Measurements from ENCODE around the gene MIP. TPM values are rescaled to one million over a fixed set of nuclear protein-coding genes. Genes with fewer than 3 reads are reported as not detected.

The MIP gene
- total and polyA plus RNA-seq, 10 of the 15 experiments (the other 5 are each of a cell fraction or from before 2014, with no cell fraction given): 0.04 to 0.18 (median 0.11) TPM; not detected in 3

GRCh38 chr12:56425193-56425592 is 29.3 kb downstream of the MIP start (continued):
- no peak for TF ChIP-seq MLLT1 (IDR thresholded peaks at IDR 0.05)
- TF ChIP-seq RBBP5 (conservative IDR thresholded peaks at IDR 0.05): no peak
- TF ChIP-seq FOXM1 (IDR thresholded peaks at IDR 0.05; ENCODE audit: low read depth, low read length): no peak
- TF ChIP-seq SKIL (IDR thresholded peaks at IDR 0.05; ENCODE audit: low read depth, poor library complexity, severe bottlenecking): no peak

GRCh38 chr12:56420411-56420810 is 34.0 kb downstream of the MIP start:
- POLR2A ChIA-PET: no interaction called here
- no peak for TF ChIP-seq CTCF (IDR thresholded peaks at IDR 0.05 in 2 of 3, conservative IDR thresholded peaks at IDR 0.05 in 1 of 3; ENCODE audit: control insufficient read depth in 2 of 3, extremely low read depth in 1 of 3, insufficient read depth in 1 of 3, low read depth in 3 of 3, low read length in 3 of 3)
- TF ChIP-seq ZNF217 (IDR thresholded peaks at IDR 0.05): no peak
- TF ChIP-seq BRCA1 (IDR thresholded peaks at IDR 0.05; ENCODE audit: low read depth, low read length): no peak
- TF ChIP-seq ATF2 (IDR thresholded peaks at IDR 0.05; ENCODE audit: low read length): no peak
- TF ChIP-seq RB1 (IDR thresholded peaks at IDR 0.05; ENCODE audit: borderline replicate concordance): no peak
- TF ChIP-seq FOXK2 (IDR thresholded peaks at IDR 0.05): no peak
- no peak for TF ChIP-seq ZNF274 (IDR thresholded peaks at IDR 0.05; ENCODE audit: insufficient read depth, insufficient read length)

More at GRCh38 chr12:56420411-56420810, 34.0 kb downstream of the MIP start:
- no TSS peak for BruUV-seq (replicated peaks)
- ATAC-seq (no peak), FAIRE-seq (no peak), DNase-seq (ENCODE audit: low read depth, low spot score) (no peak)
- in situ Hi-C loops (cut with MboI): no loop called here
- SMC1A ChIA-PET (ENCODE audit: uncharacterized antibody, unreplicated experiment): no interaction called here
- Histone ChIP-seq H3K9me3 (replicated peaks; ENCODE audit: control insufficient read depth, insufficient read depth, low read length) (no peaks in the 10 kb centered on the region), H3K27ac (ENCODE audit: control insufficient read depth, insufficient read depth) (no peak overlapping the region), H3K4me1 (ENCODE audit: control insufficient read depth, insufficient read depth, low read length) (no peaks in the 10 kb centered on the region), H3K36me3 (ENCODE audit: control insufficient read depth in 2 of 2, insufficient read depth in 2 of 2, low read length in 1 of 2) (peaks cover 16 to 33% of the 10 kb centered on the region in 2 experiments; a peak in 3 of 4 replicates), H2AFZ (ENCODE audit: control insufficient read depth, low read depth, low read length) (no peak overlapping the region), H3K4me3 (no peak overlapping the region), H3K27me3 (replicated peaks in 1 of 2; ENCODE audit: control insufficient read depth in 2 of 2, insufficient read depth in 2 of 2, low read length in 1 of 2) (no peaks in the 10 kb centered on the region), H3K9ac (ENCODE audit: control insufficient read depth, insufficient read depth, low read length) (no peak overlapping the region), H3K79me2 (ENCODE audit: control insufficient read depth, insufficient read depth, low read length) (no peaks in the 10 kb centered on the region), H4K20me1 (ENCODE audit: control insufficient read depth, insufficient read depth) (no peaks in the 10 kb centered on the region), H3K4me2 (ENCODE audit: control insufficient read depth, insufficient read depth) (no peak overlapping the region)
- WGBS (ENCODE audit: insufficient coverage, insufficient replicate concordance, low lambda C conversion rate, missing lambda C conversion rate): 94% methylated on average over 6 of the region's 6 CpGs
- intact Hi-C loops (cut with micrococcal nuclease; ENCODE audit: unreplicated experiment): no loop called here
- RAD21 ChIA-PET (ENCODE audit: unreplicated experiment): no interaction called here
- CTCF ChIA-PET: no interaction called here

Data from GM12878 (cell line).